HG02763 (cell line): ENCODE results near the gene TPT1.
A peak's percentile ranks its signal among the peaks of the same experiment; 100 is the strongest.
"Not testable (repeated sequence)": the region's sequence is repeated elsewhere in the genome, so short reads cannot be mapped to it uniquely, and the experiment has no call there.

Experiments
- ATAC-seq: cut with Tn5 transposase; IDR thresholded peaks from one replicate; pipeline ENCODE4 v1.9.1; 2021; ENCODE audit warnings: mild to moderate bottlenecking, moderate library complexity; ENCODE audit not compliant: unreplicated experiment

Gene TPT1

GRCh38 chr13:45368005-45368404 lies 27.0 kb upstream of the TPT1 start:
- ATAC-seq = no peak

- ATAC-seq = peak; percentile 91
These were observed 26.4 kb upstream of the TPT1 start for GRCh38 chr13:45367358-45367757.

- no peak for ATAC-seq
These were observed 24.5 kb upstream of the TPT1 start for GRCh38 chr13:45365558-45365885.

GRCh38 chr13:45364876-45365557 lies 24.0 kb upstream of the TPT1 start:
- no peak for ATAC-seq

GRCh38 chr13:45362939-45363338 lies 22.0 kb upstream of the TPT1 start:
- ATAC-seq = no peak

- ATAC-seq = no peak
These were observed 20.7 kb upstream of the TPT1 start for GRCh38 chr13:45361596-45362206.

GRCh38 chr13:45356966-45357672 lies 16.1 kb upstream of the TPT1 start:
- no peak for ATAC-seq

GRCh38 chr13:45353895-45354294 lies 12.9 kb upstream of the TPT1 start:
- ATAC-seq = no peak

GRCh38 chr13:45352031-45352430 lies 11.0 kb upstream of the TPT1 start:
- no peak for ATAC-seq

GRCh38 chr13:45350152-45350551 lies 9.2 kb upstream of the TPT1 start:
- ATAC-seq = no peak

GRCh38 chr13:45349438-45349837 lies 8.5 kb upstream of the TPT1 start:
- no peak for ATAC-seq

GRCh38 chr13:45344064-45344463 lies 3.1 kb upstream of the TPT1 start:
- ATAC-seq = not testable (repeated sequence)

- ATAC-seq = not testable (repeated sequence)
These were observed 2.1 kb upstream of the TPT1 start for GRCh38 chr13:45343102-45343501.

GRCh38 chr13:45342668-45343067 lies 1.7 kb upstream of the TPT1 start:
- not testable (repeated sequence) for ATAC-seq

GRCh38 chr13:45341799-45342500 lies 967 bp upstream of the TPT1 start:
- ATAC-seq = no peak

- peak; percentile 22 for ATAC-seq
These were observed 455 bp downstream of the TPT1 start for GRCh38 chr13:45340422-45341033.

- ATAC-seq = no peak
These were observed 1.1 kb downstream of the TPT1 start for GRCh38 chr13:45339867-45340266.

GRCh38 chr13:45339399-45339798 lies 1.6 kb downstream of the TPT1 start:
- ATAC-seq = no peak

- ATAC-seq = no peak
These were observed 3.2 kb downstream of the TPT1 start for GRCh38 chr13:45337803-45338202.

GRCh38 chr13:45337395-45337794 lies 3.6 kb downstream of the TPT1 start:
- ATAC-seq = no peak
